Activated CD4-positive, alpha-beta T cell treated with anti-CD3 and anti-CD28 coated beads, Interleukin-10, Interleukin-2, amounts not matched to agents 100 ng/mL and 50 ng/mL, durations not matched to agents 16 hours and 8 hours (primary cell): ENCODE results near the gene SLIT3.

Experiments used
- DNase-seq: peaks from one replicate; pipeline ENCODE4 v3.0.0-alpha.2; 2020

Gene SLIT3

DNA sequence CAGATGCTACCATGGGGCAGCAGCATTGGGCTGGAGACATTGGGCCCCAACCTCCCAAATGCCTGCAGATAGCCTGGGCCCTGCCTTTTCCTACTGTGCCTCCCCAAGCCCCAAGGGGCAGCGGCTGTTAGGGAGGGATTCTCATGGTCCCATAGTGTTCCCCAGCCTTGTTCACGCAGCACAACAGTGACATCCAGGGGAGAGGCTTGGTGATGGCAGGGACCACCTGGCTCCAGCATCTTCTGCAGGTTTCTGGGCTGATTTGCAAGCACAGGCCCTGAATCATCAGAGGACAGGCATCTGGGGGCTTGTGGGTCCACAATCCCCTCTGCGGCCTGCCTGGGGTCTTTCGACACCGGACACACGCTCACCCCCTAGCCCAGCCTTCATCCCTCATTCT, 354.6 kb downstream of the SLIT3 start:
- peak; percentile 21 for DNase-seq

DNA sequence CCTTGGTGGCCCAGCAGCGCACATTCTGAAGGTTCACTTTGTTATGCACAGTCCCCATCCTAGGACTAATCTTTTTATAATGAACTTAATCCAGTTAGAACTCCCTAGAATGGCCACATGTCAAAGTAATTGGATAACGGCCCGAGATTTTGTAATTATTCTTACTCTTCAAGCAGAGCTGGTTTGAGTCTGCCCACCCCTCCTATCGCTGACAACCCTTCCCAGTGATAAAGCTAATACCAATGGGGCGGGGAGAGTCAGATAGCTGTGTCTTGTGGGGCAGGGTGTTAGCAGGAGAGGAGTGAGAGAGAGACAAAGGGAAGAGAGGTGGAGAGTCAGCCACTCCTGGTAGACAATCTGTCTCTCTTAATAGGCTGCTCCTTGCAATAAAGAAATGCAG, 356.9 kb downstream of the SLIT3 start:
- no peak for DNase-seq

DNA sequence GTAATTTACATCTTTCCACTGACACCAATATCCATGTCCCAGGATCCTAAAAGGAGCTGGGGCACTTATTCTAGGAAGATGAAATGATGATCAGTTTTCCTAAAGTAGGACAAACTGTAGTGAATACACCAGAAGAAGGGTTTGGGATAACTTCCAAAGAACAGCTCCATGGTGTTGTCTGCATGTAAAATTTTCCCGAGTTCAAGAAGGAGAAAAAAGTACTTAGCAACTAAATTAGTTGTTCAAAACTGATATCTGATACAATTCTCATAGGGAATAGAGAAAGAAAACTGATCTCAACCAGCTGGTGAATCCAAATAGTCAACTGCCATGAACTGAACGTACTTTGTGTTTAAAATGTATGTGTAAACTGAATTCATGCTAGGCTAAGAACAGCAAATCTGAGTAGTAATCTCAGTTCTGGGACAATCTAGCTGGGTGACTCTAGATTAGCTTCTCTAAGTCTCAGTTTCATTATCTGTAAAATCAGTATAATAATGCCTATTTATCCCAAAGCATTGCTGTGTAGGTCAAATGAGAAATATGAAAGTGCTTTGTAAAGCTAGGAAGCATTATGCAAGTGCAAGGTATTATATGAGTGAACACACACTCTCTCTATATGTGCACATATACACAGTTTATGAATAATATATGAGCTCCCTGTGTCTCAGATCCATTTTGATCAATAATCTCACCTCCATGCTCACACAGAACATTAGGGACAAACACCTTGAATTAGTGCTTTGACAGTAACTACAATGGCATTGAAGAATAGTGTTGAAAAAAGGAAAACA, 357.7 kb downstream of the SLIT3 start:
- DNase-seq, result peak; percentile 11

DNA sequence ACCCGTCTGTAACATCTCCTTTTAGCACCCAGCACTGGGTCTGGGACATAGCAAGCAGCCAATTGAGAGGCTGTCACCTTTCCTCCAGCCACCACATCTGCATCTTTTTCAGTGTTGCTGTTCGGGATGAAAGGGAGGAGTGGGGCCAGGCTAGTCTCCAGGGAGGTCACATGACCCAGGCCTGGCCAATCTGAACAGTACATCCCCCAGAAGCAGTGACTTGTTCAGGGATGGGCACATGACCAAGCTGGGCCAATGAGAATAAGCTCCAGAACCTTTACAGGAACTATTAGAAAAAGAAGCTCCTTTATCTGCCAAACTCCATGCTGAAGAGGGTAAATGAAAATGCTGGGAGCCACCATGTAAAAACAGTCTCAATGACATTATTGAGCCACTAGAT, 359.0 kb downstream of the SLIT3 start:
- DNase-seq, result no peak

DNA sequence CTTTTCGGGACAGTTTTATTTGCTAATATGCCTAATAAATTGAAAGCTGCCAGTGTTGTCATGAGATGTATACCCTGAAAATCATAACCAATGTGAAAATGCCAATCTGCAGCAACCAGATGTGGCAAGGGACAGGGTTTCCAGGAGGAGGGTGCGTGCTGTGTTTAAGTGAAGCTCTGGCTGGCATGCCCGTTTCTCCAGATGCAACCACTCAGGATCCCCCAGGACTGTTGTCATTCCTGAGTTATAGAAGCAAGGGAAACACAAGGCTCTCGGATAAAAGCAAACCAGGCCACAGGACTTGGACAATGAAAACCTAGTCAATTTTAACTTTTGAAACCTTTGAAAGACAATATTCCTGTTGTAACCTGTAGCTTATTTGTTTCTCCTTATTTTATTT, 360.2 kb downstream of the SLIT3 start:
- no peak for DNase-seq

DNA sequence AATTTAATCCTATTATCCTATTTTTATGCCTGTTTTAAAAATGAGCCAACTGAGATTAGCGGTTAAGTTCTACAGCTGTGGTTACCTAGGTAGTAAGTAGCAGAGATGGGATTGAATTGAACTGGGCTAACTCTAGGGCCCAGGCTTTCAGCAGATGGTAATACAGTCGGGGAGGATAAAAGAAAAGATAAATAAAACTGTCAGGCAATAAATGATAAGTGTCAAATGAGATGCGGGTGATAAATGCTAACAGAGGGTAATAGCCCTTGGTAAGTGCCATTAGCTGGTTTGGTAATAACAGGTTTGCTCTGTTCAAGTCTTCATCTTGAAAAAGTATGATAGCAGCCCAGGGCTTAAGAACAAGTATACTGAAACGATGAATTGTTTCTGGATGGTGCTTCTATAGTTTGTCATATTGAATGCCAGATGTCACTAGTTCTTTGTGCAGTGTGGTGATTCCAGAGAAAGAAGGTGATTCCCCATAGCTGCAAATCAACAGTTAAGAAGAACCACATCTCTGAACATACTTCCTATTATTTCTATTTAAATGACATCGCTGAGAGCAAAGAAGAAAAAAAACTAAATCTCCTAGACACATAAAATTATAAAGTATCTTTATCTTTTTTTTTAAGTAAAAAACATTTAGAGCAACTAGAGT, 360.9 kb downstream of the SLIT3 start:
- DNase-seq, result no peak

DNA sequence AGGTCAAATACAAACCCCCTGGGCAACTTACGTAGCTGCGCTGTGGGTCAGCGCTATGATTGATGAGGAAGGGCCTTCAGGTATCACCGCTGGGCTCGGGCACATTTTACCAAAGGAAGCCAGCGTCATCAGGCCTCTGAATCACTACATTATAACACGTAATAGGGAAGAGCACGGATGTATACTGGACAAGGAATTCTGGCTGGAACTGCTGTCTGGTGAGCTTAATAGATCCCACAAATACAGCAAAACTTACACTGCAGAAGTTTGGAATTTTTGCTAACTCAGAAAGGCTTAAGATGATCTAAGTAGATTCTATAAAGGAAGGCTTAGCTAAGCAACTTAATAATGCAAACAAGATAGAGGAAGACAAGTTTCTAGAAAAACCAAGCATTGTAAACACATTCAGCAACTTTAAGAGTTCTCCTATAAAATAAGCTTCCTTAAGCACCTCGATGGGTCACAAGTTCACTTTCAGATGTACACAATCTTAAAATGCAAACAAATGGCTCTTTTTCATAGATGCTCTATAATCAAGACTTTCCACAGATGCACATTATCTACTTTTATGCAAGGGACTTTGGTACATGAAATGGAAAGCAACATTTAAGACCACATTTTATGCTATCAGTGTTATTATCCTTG, 361.7 kb downstream of the SLIT3 start:
- DNase-seq, result no peak

- DNase-seq, result no peak
Measured at GRCh38 chr5:168936511-168936910, 364.4 kb downstream of the SLIT3 start.

DNA sequence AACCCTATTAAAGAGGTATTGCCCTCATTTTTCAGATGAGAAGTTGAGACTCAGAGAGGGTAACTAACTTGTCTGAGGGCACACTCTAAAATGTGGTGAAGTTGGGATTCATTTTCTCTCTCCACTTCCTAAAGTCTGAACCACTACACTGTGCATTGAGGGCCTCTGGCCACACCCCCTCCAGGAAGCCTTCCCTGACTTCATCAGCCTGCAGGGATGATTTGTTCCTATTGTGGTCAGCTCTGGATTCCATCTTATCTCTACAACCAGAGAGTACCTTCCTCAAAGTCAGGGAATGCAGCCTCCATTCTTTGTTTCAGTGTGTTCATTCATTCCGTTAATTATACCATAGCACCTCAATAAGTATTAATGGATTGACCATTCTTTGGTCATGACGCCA, 365.8 kb downstream of the SLIT3 start:
- no peak for DNase-seq

- DNase-seq, result no peak
Measured at GRCh38 chr5:168934169-168934568, 366.8 kb downstream of the SLIT3 start.

DNA sequence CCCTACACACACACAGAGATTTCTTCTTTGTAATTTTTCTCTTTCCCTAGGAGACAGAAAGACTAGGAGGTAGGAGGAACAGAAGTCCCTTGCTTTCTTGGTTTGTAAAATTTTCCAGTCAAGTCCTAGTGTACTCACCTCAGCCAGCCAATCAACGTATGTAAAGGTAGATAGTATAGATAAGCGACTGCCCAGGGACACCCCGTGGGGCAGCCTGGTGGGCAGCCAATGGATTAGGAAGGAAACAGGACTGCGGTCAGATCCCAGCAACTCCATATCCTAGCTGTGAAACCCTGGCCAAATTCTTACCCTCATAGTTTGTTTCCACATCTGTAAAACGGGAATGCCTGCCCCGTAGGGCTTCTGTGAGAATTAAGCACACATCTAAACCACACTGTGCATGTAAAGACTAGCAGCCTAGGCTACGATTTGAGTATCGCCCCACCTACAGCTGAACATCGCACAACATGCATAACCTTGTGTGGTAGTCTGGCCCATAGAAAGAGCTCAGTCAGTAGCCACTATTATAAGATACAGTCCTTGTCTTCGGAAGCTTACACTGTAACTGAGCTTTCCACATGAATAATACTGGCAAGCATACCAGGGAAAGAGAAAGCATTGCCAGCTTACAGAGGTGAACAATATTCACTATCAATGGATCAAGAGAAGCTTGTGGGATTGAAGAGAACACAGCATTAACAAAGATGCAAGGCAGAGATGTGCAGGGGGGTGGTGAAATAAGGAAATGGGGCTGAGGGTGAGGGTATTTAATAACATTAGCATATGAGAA, 368.3 kb downstream of the SLIT3 start:
- DNase-seq, result no peak

DNA sequence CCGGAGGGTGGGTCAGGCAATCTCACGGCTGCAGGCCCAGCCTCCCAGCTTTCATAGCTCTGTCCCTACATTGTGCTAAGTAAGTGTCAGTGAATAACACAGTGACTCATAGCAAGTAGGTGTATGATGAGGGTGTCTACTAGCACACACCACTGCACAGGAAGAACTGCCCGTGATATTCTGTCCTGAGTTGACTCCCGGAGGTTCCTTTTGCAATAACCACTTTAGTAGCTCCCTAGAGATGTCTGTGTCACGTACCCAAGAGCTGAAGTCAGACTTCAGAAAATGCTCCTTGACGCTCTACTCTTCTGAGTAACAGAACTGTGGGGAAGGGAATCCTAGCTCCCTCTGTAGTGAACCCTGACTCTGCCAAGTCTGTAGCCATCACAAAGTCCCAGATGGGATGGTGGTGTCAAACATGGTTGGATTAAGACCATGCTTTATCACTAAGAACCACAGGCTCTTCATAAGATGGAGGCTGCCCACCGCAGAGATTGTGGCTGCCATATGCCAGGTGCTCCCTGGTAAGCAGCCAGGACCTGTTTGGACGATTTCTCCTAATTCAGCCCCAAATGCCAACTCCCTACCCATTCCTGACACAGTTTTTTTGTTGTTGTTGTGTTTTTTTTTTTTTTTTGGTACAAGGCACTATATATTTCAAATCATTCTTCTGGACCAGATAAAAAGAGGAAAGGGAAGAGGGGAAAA, 369.1 kb downstream of the SLIT3 start:
- DNase-seq, result peak; percentile 15

DNA sequence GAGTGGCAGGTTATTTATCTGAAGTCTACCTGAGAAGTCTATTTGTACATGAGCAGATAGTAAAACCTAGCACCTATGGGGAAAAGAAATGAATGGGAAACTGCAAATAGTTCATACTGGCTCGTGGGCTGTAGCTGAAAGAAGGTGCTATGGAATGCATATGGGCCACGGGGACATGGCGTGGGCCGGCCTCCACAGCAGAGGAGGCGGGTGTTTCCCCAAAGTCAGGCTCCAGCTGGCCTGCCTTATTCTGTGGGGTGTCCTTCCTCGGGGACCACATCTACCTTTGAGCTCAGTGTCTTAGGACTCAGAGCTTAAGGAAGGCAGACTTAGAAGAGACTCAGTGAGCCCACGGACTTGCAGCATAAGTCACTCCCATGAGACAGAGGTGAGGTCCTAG, 371.3 kb downstream of the SLIT3 start:
- DNase-seq, result no peak

DNA sequence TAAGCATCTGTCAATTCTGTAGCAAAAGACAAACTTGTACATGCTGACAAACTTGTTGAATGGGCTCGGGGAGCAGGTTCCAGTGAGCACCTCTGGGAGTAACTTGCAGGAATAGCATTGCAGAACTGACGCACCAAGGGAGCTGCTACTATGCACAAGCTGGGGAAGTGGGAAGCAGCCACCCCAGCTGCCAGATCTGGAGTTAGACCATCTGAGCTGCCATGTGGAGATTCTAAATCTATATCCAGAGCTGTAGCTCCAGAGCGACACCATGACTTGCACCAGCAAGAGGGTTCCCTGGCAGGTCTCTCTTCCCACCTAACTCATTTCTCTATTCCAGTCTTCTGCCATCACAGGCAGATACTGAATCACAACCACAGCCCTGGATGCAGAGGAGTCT, 375.8 kb downstream of the SLIT3 start:
- no peak for DNase-seq

GRCh38 chr5:168921147-168921866, 379.6 kb downstream of the SLIT3 start:
- DNase-seq, result no peak

GRCh38 chr5:168920019-168920810, 380.7 kb downstream of the SLIT3 start:
- no peak for DNase-seq

DNA sequence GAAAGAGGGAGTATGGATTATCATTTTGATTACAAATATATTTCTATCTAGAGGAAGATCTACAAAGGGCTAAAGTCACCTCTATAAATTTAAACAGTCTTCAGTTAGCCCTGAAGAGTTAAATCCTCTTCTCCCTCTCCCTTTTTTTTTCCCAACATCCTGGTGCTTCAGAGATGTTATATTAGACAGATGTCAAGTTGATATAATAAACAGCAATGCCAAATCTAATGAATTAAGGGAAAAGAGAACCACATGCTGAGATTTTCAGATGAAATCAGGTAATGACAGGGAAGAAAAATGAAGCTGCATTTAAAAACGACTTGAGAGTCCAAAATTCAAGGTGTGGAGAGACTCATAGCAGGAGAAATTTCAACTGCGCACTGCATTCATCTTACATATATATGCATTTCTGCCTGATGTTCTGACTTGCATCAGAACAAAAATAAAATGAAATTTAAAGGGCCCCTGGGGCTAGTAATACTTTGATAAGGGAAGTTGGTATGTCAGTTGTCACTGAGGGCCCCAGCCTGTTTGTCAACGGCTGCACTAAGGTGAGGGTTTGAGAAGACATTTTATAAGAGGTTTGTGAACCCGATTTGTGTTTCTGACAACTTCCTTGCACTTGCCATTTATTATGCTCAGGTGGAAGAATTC, 382.9 kb downstream of the SLIT3 start:
- DNase-seq, result no peak

DNA sequence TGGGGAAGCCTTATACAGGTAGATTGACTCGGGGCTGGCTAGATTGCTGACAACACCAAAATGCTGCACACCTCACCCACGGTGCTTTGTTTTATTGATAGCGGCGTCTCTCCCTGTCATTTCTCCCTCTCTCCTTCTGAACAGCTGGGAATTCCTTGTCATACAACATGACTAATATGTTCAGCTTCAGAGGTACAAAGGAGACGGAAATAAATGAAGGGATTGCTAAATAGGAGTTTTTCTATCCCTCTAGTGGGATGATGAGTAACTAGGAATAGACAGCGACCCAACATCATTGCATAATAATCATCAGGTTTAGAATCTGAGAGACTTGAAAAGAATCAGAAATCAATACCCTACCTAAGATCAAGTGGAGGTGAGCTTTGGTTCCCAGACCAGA, 384.1 kb downstream of the SLIT3 start:
- DNase-seq, result no peak

DNA sequence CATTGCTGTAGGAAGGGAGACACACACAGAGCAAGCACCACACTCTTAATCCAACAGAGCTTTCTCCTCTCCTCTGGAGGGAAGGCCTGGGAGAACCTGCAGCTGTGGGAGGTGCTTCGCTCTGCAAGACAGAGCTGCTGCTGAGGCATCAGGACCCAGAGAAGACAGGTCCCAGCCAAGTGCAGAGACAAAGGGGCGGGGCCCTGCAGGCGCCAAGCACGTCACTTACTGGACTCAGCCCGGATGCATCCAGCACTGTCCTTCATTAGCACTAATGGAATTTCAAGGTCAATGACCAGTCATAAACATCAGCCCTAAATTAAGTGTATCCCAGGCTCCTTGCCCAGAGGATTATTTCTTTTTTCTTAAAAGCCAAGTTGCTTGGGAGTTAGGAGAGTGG, 384.7 kb downstream of the SLIT3 start:
- no peak for DNase-seq

GRCh38 chr5:168914491-168914890, 386.4 kb downstream of the SLIT3 start:
- DNase-seq, result no peak

- no peak for DNase-seq
Measured at GRCh38 chr5:168910874-168911273, 390.1 kb downstream of the SLIT3 start.
